DMS 273 (cell line): ENCODE data around the gene PLXNA2.

Source experiments
- DNase-seq: peaks from one replicate; lab custom pipeline; 2025; ENCODE audit not compliant: unreplicated experiment; lab: John Stamatoyannopoulos, UW

Gene PLXNA2

DNA sequence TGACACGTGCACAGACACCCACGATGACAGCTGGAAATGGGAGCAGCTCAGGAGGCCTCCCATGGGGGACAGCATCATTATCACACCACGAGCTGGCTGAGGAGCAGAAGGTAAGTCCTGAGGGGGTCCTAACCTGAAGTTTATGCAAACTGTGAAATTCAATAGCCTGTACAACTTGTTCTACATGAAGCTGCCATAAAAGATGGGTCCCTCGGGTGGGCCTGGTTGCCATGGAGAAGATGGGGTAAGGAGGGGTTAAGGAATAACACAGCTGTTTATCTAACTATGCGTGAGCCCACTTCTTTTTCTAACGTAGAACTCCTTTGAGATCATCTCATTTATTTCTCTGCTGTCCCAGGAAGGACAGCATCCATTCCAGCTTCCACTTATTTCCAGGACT is 169.8 kb downstream of the PLXNA2 start:
- peak; percentile 21 for DNase-seq

DNA sequence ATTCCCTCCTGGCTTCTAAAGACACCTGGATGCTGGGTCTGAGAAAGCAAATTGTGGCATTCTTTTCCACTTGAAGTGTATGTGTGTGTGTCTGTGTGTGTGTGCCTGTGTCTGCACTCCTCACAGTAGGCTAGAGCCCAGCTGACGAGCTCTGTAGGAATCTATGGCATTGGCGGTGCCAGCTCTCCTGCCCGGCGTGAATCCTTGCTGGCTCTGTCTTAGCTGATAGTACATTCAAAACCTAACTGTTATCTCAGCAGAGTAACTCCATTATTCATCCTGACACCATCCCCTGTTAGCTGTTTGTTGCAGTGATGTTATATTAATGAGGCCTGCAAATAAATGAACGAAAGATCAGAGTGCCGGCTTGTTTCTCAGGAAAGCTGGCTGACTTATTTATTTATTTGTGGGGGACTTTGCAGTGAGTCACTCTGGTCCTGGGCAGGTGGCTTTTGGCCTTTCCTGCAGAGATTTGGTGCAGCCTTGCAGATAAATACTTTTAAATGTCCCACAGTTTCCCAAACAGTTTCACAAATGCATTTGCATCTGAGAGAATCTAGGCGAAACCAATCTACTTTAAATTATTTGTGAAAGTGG is 172.7 kb downstream of the PLXNA2 start:
- no peak for DNase-seq

DNA sequence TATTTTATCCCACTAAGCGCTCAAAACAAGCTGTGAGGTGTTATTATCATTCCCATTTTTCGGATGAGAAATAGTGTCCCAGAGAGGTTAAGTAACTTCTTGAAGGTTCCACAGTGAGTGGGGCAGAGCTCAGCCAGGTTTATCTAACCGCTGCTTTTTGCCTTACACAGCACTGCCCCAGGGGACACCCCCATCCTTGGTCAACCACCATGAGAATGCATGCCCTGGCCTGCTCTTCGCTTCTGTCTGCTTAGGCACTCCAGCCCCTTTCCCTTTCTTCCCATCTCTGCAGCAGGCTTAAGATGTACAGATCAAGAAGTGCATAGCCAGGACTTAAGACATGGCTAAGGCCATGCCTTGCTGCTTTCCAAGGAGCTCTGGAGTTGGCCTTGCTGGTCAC is 174.3 kb downstream of the PLXNA2 start:
- DNase-seq, result no peak

DNA sequence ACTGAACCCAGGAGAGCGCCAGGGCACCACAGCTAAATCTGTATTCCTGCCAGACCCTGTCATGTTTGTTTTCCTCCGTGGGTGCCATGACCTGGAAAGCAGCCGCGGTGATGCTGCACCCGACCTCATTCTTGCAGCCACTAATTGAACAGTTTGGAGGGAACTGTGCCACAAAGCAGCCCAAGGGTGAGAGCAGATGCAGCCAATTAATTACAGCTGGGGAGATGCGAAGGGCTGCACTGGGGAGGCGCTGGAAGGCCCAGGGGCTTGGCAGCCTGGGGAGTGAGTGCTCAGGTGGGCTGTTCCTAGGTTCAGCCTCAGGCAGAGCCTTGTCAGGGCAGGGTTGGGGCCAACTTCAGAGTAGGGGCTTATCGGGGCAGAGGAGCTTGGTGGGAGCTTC is 174.9 kb downstream of the PLXNA2 start:
- peak; percentile 55 for DNase-seq

DNA sequence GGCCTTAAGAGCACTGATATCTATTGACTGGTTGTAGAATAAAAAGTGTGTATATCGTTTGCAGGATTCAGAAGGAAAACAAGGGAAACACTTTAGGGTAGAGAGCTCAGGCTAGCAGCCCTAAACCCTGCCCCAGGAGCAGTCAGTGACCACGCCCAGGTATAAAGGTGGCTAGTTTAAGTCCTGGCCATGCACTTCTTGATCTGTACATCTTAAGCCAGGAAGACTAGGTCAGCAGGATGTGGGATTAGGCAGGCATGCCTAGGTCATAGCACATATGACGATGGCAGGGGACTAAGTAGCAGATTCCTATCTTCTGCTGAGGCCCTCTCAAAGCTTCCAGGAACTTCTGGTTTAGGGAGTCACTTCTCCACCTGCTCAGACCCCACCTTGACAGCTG is 175.3 kb downstream of the PLXNA2 start:
- DNase-seq, result no peak

DNA sequence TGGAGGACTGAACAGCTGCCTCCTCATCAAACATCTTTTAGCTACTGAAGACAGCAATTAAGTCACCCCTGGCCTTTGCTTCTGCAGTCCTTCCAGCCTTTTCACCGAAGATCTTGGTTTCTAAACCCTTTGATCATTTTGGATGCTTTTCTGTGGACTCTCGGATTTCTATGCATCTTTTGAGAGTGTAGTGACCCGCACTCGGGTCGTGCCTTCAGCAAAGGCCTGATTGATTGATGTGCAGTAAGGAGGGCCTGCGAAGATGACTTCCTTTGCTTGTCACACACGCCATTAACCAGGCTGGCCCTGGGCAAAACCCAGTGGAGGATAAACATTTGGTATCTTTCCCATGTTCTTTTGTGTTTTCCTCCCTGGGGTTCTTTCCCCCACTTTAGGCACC is 175.8 kb downstream of the PLXNA2 start:
- no peak for DNase-seq

DNA sequence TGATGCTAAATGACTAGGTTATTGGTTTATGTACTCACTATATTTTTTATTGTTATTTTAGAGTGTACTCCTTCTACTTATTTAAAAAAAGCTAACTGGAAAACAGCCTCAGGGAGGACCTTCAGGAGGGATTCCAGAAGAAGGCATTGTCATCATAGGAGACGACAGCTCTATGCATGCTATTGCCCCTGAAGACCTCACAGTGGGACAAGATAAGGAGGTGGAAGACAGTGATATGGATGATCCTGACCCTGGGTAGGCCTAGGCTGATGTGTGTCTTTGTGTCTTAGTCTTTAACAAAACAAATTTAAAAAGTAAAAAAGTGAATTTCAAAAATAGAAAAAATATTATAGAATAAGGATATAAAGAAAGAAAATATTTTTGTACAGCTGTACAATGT is 177.6 kb downstream of the PLXNA2 start:
- DNase-seq, result no peak

DNA sequence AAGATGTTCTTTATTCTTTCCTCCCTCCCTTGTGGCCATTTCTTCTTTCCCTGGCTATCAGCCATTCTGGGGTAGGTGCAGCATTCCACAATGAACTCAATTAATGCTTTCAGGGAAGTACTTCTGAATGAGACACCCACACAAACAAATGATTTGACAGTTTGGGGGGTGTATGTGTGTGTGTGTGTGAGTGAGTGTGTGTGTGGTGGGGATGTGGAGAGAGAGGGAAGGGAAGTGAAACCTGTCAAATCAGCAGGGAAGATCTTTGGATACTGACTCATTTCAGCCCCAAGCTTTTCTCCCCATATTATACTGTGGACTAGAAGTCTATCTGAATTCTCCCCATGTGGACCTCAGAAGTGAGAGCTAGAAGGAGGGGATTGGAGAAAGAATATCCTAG is 178.3 kb downstream of the PLXNA2 start:
- DNase-seq, result no peak

DNA sequence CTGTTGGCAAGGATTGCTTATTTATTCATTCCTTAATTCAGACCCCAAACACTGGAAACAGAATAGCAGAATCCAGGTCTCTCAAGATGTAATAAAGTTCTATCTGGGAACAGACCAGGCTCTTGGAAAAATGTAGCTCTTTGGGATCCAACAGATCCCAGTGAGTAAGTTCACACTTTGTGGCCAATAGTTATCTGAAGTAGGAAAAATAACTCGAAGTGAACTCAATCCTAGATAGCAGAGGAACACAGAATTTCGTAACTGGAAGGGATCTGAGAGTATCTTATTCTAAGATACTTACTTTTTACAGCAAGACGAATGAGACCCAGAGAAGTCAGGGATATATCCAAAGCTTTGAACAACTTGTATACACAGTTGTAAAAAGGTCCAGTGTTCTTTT is 182.6 kb downstream of the PLXNA2 start:
- no peak for DNase-seq

DNA sequence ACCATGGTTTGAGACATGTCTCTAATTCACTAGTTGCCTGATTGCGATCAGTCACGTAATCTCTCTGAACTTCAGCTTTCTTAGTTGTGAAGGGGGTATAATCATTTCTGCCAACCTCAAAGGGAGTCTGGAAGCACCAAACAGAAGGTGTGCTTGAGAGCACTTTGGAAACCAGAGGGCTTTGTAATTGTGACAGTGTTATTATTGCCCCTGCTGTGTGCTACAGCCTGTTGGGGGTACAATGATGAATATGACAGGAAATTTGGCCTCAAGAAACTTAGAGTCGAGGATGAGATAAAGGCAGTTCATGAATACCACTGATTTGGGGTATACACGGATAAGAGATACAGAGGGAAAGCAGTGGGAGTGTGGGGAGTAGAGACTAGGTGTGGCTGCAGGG is 183.1 kb downstream of the PLXNA2 start:
- DNase-seq, result no peak

DNA sequence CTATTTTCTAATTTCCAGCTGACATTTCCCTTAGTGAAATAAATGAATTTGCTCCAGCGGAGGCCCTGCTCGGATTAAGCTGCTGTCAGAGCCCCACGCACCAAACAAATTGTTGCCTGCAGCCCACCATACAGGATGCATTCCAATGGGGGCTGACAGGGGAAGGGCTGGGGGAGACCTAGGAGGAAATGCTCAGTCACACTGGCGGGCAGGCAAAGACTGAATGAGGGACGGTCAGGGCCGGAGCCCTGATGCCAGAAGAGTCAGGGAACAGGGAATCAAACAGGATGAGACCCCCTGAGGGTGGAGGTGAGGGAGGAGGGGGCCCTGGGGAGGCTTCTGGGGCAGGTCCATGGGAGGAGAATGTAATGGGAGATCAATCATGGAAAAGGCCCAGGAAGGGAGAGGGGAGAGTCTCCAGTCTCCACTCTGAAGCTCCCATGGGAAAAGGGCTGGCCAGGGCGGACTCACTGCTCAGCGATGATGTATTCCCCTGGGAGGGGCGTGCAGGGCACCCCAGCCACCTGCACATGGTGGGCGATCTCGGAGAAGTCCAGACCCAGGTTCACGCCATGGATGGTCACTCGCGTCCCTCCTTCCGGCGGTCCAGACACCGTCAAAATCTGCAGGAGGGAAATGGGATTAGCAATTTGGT is 183.8 kb downstream of the PLXNA2 start:
- no peak for DNase-seq

DNA sequence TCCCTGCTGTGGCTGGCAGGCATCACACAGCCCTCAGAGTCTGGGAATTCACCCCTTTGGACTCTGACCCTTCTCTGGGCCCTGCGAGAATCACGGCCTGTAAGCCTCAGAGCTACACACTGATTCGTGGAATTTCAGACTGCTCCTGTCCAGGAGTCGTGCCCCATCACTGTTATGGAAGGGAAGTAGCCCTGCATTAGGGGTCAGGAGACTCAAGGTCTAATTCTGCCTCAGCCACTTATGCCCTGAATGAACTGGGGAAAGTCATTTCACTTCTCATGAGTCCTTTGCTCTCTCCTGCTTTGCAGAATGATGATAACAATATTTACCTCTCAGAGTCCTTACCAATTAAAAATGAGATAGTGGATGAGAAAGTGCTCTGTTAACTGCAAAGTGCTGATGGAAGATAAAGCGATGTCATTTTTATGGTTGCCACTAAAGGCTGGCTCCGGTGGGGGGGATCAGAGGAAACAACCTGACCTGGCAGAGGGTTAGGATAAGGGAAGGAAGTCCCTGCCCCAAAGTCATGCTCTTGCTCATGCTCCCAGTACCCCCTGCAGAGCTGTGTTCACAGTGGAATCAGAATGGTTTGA is 184.7 kb downstream of the PLXNA2 start:
- DNase-seq, result no peak

DNA sequence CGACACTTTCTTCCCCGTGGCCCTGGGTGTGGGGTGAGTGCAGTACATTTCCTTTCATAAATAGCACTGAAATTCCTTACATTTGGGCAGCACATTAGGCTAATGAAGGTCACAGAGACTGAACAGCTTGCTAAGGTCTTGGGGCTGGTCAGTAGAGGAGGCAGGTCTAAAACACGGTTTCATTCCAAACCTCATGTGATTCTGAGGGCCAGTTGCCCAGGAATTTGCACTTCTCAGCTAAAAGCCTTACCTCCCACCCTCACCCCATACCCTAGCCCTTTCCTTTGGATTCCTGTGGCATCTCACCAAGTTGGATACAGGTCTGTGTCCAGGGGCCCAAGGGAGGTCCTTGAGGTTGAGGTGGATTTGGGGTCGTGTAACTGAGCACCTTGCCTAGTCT is 185.4 kb downstream of the PLXNA2 start:
- DNase-seq, result no peak

DNA sequence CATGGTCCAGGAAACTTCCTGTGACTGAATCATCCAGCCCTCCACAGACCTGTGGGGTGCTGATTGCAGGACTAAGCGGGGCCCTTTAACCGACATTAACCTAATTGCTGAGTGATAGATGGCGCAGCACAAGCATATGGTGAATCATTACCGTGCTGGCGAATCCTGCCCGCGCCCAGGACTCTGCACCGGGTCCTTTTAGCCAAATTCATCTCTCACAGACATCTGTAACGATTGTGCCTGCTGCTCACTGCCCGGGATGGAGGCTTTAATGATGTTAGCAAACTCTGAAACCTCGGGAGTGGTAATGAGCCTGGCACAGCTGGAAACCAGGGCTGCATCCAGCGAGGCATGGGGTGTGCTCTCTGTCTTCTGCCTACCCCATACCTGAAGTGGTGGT is 185.9 kb downstream of the PLXNA2 start:
- peak; percentile 75 for DNase-seq

DNA sequence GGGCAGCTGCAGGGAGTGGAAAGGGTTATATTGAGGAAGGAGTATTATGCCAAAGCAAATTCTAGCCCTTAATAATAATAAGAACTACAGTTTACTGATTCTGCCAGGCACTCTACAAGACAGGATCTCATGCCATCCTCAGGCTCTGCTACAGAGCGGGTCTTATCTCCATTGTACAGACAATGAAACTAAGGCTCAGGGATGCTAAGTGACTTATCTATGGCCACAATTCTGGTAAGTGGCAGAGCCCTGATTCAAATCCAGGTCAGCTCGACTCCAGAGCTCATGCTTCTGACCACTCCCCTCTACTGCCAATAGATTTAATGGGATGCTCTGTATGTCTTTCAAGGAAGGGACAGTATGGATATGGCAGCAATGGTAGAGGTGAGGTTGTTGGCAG is 187.1 kb downstream of the PLXNA2 start:
- no peak for DNase-seq

DNA sequence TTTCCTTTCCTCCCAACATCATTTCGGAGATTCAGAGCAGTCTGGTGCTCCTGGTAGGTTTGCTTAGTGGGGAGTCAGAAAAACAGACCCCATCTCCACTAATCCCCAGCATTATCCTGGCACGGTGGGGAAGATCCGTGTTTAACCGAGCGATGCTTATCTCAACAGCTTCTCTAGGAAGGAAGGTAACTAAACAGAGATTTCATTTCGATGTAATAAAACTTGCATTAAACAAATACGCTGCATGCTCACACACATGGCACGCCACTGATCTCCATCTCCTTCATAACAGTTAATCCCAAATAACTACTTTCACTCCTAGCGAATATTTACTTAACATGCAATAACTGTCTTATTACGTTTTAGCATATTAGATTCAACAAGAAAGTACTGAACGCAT is 188.6 kb downstream of the PLXNA2 start:
- DNase-seq, result no peak

DNA sequence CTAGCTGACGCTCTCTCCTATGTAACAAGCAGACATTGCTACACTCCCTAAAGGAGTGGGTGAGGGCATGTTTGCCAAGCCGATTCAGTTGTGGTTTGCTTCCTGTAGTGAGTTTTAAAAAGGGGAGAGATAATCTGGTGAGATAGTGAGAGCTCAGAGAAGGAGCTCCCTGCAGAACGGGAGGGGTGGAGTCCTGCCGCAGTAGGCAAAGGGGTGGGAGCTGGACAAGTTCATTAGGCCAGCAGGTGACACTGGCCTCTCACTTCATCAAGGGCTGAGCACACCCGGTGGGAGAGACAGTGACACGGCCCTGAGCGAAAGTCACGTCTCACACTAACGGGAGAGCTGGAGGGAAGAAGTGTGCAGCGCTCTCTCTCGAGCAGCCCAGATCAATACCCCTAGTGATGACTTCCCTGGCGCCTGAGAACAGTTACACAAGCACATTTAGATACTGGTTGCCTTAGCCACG is 189.2 kb downstream of the PLXNA2 start:
- no peak for DNase-seq

DNA sequence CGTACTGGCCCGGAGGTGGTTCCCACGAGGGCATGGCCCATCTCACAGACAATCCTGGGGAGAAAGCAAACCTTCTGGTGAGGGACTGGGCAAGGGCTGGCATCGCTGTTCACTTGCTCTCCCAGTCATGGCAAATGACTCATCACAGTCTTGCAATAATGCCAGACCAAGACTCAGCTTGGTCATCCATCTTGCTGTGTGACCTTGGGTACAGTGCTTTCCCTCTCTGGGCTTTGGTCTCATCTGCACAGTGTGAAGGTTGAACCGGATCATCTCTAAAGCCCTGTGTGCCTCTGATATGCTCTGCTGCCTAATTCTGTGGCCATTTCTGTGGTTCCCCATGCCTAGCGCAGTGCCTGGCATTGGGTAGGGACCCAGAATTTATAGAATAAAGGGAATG is 189.7 kb downstream of the PLXNA2 start:
- DNase-seq, result no peak

DNA sequence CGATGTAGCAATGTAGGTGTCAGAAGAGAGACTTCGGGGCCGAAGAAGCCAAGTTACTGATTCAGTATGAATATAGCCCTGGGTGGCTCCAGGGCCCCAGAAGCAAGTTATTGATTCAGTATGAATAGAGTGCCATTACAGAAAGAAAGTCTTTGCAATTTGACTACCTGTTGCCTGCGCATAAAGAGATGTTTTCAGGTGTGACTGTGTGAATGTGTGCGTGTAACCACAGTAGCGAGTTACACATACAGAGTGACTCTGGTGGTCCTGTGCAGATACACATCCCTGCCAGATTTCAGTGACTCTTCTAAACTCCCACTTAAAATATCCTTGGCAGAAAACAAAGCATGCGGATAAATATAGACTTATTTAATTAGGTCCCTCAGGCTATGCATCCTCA is 190.5 kb downstream of the PLXNA2 start:
- no peak for DNase-seq

DNA sequence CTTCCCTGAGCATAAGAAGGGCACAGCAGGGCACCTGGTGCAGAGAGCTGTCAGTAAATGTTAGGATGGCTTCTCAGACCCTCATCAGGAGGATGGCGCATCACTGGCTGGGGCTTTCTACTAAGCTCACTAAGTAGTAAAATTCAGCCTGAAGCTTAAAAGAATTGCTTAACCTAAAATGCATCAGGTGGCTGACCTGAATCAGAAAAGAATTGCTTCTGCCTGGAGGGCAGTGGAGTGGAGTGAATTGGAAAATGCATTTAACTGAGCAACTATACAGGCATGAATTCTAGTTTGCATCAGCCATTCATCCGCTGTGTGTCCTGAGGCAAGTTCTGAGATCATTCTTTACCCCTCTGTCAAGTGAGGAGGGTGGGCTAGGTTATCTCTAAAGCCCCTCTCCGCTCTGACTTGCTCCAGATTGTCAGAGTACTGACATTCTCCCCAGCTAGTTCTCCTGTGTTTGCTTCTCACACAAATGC is 191.2 kb downstream of the PLXNA2 start:
- DNase-seq, result no peak

DNA sequence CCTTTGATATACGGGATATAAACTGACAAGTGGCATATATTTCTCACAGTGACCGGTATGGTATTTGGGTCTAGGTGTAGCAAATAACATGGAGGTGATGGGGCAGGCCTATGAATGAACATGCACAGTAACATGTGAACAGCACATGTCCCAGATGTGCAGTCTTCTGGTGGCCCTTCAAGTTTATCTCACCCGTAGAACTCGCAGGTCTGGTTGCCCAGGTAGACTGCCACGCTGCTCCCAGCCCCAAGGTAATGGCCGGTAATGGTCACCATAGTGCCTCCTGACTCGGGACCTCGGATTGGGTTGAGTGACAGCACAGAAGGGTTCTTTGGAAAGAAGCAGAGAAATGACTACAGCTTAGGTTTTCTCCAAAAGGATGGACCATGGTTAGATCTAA is 192.0 kb downstream of the PLXNA2 start:
- no peak for DNase-seq

DNA sequence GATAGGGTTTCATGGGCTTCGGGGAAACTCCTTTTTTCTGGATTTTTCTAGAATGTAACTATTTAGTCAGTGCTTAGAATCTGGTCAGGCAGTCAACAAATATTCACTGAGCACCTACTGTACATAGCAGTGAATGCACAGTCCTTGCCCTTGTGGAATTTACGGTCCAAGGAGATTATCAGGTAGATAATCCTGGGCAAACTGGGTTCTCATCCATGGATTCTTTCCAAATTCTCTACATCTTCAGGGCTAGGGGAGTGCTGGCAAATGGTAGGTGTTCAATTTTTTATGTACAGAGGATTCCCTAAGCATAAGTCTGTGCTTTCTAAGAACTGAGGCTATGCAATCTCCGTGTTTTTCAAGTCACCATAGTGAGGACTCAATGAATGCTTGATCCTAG is 192.5 kb downstream of the PLXNA2 start:
- DNase-seq, result no peak

DNA sequence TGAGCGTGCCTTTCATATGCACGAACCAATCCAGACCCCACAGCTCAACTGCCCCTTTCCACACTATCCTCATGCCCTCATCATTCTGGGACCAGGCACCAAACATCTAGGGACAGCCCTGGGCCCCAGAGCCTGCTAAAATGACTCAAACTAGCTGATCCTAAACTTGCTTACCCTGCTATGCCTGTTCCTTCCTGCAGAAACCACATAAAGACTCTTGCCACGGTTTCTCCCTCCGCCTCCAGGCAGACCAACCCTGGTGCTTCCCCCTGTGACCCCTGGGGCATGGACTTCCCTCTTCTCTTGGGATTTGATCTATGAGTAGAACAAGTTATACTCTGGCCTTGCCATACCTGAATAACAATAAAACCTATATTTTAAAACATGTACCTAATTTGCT is 195.3 kb downstream of the PLXNA2 start:
- DNase-seq, result no peak
